NCI-H2107 (cell line): Measurements from ENCODE around the gene TBATA.

Experiments used
- DNase-seq: peaks from one replicate; lab custom pipeline; 2025; lab: John Stamatoyannopoulos, UW

TBATA gene

GRCh38 chr10:70743879-70744278 lies 41.3 kb downstream of the TBATA start:
- no peak for DNase-seq

GRCh38 chr10:70743430-70743788 lies 41.8 kb downstream of the TBATA start:
- DNase-seq = no peak

- no peak for DNase-seq
Observed at GRCh38 chr10:70742537-70743429, 42.4 kb downstream of the TBATA start.

GRCh38 chr10:70740406-70741288 lies 44.5 kb downstream of the TBATA start:
- no peak for DNase-seq

- no peak for DNase-seq
Observed at GRCh38 chr10:70738761-70739121, 46.4 kb downstream of the TBATA start.

GRCh38 chr10:70738006-70738760 lies 47.0 kb downstream of the TBATA start:
- no peak for DNase-seq

GRCh38 chr10:70737250-70737649 lies 47.9 kb downstream of the TBATA start:
- no peak for DNase-seq

- DNase-seq = no peak
Observed at GRCh38 chr10:70736525-70736924, 48.7 kb downstream of the TBATA start.

- no peak for DNase-seq
Observed at GRCh38 chr10:70735161-70735560, 50.0 kb downstream of the TBATA start.

- DNase-seq = no peak
Observed at GRCh38 chr10:70733051-70733450, 52.1 kb downstream of the TBATA start.

- no peak for DNase-seq
Observed at GRCh38 chr10:70732569-70732968, 52.6 kb downstream of the TBATA start.

- no peak for DNase-seq
Observed at GRCh38 chr10:70730955-70731354, 54.2 kb downstream of the TBATA start.

- peak; percentile 38 for DNase-seq
Observed at GRCh38 chr10:70729763-70730357, 55.3 kb downstream of the TBATA start.

GRCh38 chr10:70728328-70728727 lies 56.8 kb downstream of the TBATA start:
- no peak for DNase-seq

- DNase-seq = no peak
Observed at GRCh38 chr10:70726909-70727495, 58.2 kb downstream of the TBATA start.

GRCh38 chr10:70723771-70724170 lies 61.4 kb downstream of the TBATA start:
- DNase-seq = no peak

- DNase-seq = no peak
Observed at GRCh38 chr10:70722820-70723424, 62.3 kb downstream of the TBATA start.
